GM12878 (cell line): Measurements from ENCODE around the gene NUMA1. TPM values are rescaled to one million over a fixed set of nuclear protein-coding genes. Genes with fewer than 3 reads are reported as not detected.

ENCODE experiments used
- BCL11A ChIP-seq: IDR thresholded peaks from 2 replicates; pipeline ENCODE4 v1.6.1; 2011; ENCODE audit warnings: low read depth, low read length
- CHD4 ChIP-seq: fragments of 200-600 bp; sonication (generic); IDR thresholded peaks from 2 replicates; pipeline ENCODE4 v1.6.1; 2016; ENCODE audit warnings: mild to moderate bottlenecking
- E2F8 ChIP-seq: fragments of 450-650 bp; IDR thresholded peaks from 2 replicates; pipeline ENCODE4 v1.6.1; 2018; ENCODE audit warnings: mild to moderate bottlenecking, low read depth, moderate library complexity; ENCODE audit not compliant: partially characterized antibody
- E4F1 ChIP-seq: fragments of 450-650 bp; IDR thresholded peaks from 2 replicates; pipeline ENCODE4 v1.6.1; 2018; ENCODE audit warnings: borderline replicate concordance, mild to moderate bottlenecking; ENCODE audit not compliant: partially characterized antibody
- EZH2 ChIP-seq: IDR thresholded peaks from 2 replicates; pipeline ENCODE4 v1.6.1; 2012; ENCODE audit warnings: low read depth, mild to moderate bottlenecking, control low read depth, inconsistent platforms, low read length, borderline replicate concordance; ENCODE audit not compliant: control insufficient read depth
- GATAD2B ChIP-seq: fragments of 450-650 bp; conservative IDR thresholded peaks from 2 replicates; pipeline ENCODE4 v1.6.1; 2017; ENCODE audit warnings: low read depth, mild to moderate bottlenecking, moderate library complexity
- HCFC1 ChIP-seq: fragments of 150-350 bp; IDR thresholded peaks from 2 replicates; pipeline ENCODE4 v1.6.1; 2014; ENCODE audit warnings: low read length
- HDAC6 ChIP-seq: fragments of 200-600 bp; sonication (generic); IDR thresholded peaks from one replicate; pipeline ENCODE4 v1.8.0; 2017; ENCODE audit warnings: antibody characterized with exemption; ENCODE audit not compliant: unreplicated experiment
- KAT2A ChIP-seq: conservative IDR thresholded peaks from 2 replicates; pipeline ENCODE4 v1.6.1; 2011; ENCODE audit warnings: low read depth, low read length; ENCODE audit not compliant: control insufficient read depth
- KDM1A ChIP-seq: fragments of 200-600 bp; sonication (generic); IDR thresholded peaks from 2 replicates; pipeline ENCODE4 v1.6.1; 2016; ENCODE audit warnings: borderline replicate concordance
- MEF2B ChIP-seq: fragments of 450-650 bp; IDR thresholded peaks from 2 replicates; pipeline ENCODE4 v1.6.1; 2018; ENCODE audit warnings: mild to moderate bottlenecking, moderate library complexity; ENCODE audit not compliant: partially characterized antibody, poor library complexity, severe bottlenecking
- NFIC ChIP-seq: IDR thresholded peaks from 2 replicates; pipeline ENCODE4 v1.6.1; 2012; ENCODE audit warnings: low read depth, mild to moderate bottlenecking, inconsistent platforms, low read length, moderate library complexity
- NFXL1 ChIP-seq: fragments of 450-650 bp; IDR thresholded peaks from 2 replicates; pipeline ENCODE4 v1.6.1; 2017; ENCODE audit warnings: antibody characterized with exemption, mild to moderate bottlenecking, borderline replicate concordance
- RUNX3 ChIP-seq: IDR thresholded peaks from 2 replicates; pipeline ENCODE4 v1.6.1; 2012; ENCODE audit warnings: low read length, inconsistent platforms
- STAT1 ChIP-seq: fragments of 450-650 bp; conservative IDR thresholded peaks from 2 replicates; pipeline ENCODE4 v1.6.1; 2014; ENCODE audit warnings: antibody characterized with exemption, mild to moderate bottlenecking
- STAT3 ChIP-seq: IDR thresholded peaks from 2 replicates; pipeline ENCODE4 v1.6.1; 2011; ENCODE audit warnings: low read depth, low read length, improper control_type of control experiment
- TAF1 ChIP-seq: IDR thresholded peaks from 2 replicates; pipeline ENCODE4 v1.6.1; 2011; ENCODE audit warnings: mild to moderate bottlenecking, low read depth, low read length, borderline replicate concordance
- TBL1XR1 ChIP-seq: IDR thresholded peaks from 2 replicates; pipeline ENCODE4 v1.6.1; 2012; ENCODE audit warnings: low read depth, low read length, improper control_type of control experiment
- polyA plus RNA-seq, 11 experiments: library from polyadenylated mRNA; depleted of rRNA in 4 of 11; unstranded in 6 of 11; stranded (reverse) in 5 of 11; fragments of >200 nt; fragmentation: Nextera tagmentation in 4 of 11; fragmentation: Illumina TruSeq in 1 of 11; extraction: Ambion mirVana in 4 of 11; extraction: Trizol in 1 of 11; gene quantifications; 1 replicate in 1 of 11; 2 replicates in 10 of 11; pipeline versions ENCODE4 v1.2.1 to v1.2.3, GENCODE V29; 2011 to 2016; ENCODE audit warnings: inconsistent platforms in 2 of 11, missing spikeins in 2 of 11, low read depth in 1 of 11
- total RNA-seq, 4 experiments: library from RNA; depleted of rRNA in 3 of 4; stranded (reverse); fragments of >200 nt in 3 of 4; fragmentation: Illumina TruSeq in 1 of 4; extraction: Trizol in 1 of 4; gene quantifications; 2 replicates each; pipeline versions ENCODE4 v1.2.1 to v1.2.3, GENCODE V29; 2013 to 2021
- TF ChIP-seq, protein P1 (sequence below): fragments of 150-350 bp; IDR thresholded peaks from 2 replicates; pipeline ENCODE4 v1.6.1; 2016; ENCODE audit warnings: low read depth, low read length
- TF ChIP-seq, protein P2 (sequence below): IDR thresholded peaks from 2 replicates; pipeline ENCODE4 v1.6.1; 2012; ENCODE audit warnings: mild to moderate bottlenecking, low read depth, low read length

NUMA1 gene
- total and polyA plus RNA-seq, 10 of the 15 experiments (the other 5 are each of a cell fraction or from before 2014, with no cell fraction given), result 5.5 to 111 (median 61.0) TPM

DNA sequence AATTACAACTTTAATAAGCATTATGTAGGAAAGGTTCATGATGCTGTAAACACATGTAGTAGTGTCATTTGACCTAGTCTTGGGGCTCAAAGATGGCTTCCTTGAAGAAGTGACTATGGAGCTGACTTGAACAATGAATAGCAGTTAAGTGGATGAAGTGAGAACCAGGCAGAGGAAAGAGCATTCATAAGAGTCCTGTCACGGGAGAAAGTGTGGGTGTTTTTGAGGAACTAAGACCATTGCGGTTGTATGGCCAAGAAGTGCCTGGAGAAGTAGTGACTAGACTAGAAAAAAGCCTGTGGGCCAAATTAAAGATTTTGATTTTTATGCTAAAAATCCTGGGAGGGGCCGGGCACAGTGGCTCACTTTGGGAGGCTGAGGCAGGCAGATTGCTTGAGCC lies 88.8 kb downstream of the NUMA1 start (continued):
- TF ChIP-seq, protein P1, sequence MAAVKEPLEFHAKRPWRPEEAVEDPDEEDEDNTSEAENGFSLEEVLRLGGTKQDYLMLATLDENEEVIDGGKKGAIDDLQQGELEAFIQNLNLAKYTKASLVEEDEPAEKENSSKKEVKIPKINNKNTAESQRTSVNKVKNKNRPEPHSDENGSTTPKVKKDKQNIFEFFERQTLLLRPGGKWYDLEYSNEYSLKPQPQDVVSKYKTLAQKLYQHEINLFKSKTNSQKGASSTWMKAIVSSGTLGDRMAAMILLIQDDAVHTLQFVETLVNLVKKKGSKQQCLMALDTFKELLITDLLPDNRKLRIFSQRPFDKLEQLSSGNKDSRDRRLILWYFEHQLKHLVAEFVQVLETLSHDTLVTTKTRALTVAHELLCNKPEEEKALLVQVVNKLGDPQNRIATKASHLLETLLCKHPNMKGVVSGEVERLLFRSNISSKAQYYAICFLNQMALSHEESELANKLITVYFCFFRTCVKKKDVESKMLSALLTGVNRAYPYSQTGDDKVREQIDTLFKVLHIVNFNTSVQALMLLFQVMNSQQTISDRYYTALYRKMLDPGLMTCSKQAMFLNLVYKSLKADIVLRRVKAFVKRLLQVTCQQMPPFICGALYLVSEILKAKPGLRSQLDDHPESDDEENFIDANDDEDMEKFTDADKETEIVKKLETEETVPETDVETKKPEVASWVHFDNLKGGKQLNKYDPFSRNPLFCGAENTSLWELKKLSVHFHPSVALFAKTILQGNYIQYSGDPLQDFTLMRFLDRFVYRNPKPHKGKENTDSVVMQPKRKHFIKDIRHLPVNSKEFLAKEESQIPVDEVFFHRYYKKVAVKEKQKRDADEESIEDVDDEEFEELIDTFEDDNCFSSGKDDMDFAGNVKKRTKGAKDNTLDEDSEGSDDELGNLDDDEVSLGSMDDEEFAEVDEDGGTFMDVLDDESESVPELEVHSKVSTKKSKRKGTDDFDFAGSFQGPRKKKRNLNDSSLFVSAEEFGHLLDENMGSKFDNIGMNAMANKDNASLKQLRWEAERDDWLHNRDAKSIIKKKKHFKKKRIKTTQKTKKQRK, result no peak
- TF ChIP-seq, protein P2, sequence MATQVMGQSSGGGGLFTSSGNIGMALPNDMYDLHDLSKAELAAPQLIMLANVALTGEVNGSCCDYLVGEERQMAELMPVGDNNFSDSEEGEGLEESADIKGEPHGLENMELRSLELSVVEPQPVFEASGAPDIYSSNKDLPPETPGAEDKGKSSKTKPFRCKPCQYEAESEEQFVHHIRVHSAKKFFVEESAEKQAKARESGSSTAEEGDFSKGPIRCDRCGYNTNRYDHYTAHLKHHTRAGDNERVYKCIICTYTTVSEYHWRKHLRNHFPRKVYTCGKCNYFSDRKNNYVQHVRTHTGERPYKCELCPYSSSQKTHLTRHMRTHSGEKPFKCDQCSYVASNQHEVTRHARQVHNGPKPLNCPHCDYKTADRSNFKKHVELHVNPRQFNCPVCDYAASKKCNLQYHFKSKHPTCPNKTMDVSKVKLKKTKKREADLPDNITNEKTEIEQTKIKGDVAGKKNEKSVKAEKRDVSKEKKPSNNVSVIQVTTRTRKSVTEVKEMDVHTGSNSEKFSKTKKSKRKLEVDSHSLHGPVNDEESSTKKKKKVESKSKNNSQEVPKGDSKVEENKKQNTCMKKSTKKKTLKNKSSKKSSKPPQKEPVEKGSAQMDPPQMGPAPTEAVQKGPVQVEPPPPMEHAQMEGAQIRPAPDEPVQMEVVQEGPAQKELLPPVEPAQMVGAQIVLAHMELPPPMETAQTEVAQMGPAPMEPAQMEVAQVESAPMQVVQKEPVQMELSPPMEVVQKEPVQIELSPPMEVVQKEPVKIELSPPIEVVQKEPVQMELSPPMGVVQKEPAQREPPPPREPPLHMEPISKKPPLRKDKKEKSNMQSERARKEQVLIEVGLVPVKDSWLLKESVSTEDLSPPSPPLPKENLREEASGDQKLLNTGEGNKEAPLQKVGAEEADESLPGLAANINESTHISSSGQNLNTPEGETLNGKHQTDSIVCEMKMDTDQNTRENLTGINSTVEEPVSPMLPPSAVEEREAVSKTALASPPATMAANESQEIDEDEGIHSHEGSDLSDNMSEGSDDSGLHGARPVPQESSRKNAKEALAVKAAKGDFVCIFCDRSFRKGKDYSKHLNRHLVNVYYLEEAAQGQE, result no peak
- no peak for TF ChIP-seq STAT1
- TF ChIP-seq E2F8, result no peak
- no peak for TF ChIP-seq STAT3
- peak; percentile 94 for TF ChIP-seq BCL11A
- no peak for TF ChIP-seq HCFC1
- TF ChIP-seq KDM1A, result no peak
- TF ChIP-seq RUNX3, result peak; percentile 97
- no peak for TF ChIP-seq NFXL1
- TF ChIP-seq MEF2B, result no peak
- no peak for TF ChIP-seq HDAC6
- TF ChIP-seq EZH2, result no peak
- no peak for TF ChIP-seq GATAD2B
- peak; percentile 59; the same call in 1 of the 2 replicates for TF ChIP-seq TBL1XR1
- no peak for TF ChIP-seq KAT2A
- TF ChIP-seq CHD4, result no peak
- TF ChIP-seq NFIC, result peak; percentile 89
- no peak for TF ChIP-seq E4F1
- no peak for TF ChIP-seq TAF1
